ENCODE results near the gene KLF1.
A peak's percentile ranks its signal among the peaks of the same experiment; 100 is the strongest.

Gene KLF1

DNA sequence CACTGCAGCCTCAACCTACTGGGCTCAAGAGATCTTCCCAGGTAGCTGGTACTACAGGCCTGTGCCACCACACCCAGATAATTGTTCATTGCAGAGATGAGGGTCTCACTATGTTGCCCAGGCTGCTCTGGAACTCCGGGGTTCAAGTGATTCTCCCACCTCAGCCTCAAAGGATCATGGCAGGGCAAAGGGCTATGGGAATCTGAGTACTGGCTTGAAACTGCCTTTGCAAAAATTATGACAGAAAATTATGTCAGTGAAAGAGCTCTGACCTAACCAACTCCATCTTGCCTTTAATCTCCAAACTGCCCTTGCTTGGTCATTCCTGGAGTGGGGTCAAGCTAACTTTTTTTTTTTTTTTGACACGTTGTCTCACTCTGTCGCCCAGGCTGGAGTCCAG lies 4.4 kb downstream of the KLF1 start:
- Histone ChIP-seq H3K9me2 (replicated peaks; ENCODE audit: low read depth, low read length) (no peaks in the 10 kb centered on the region), H3K36me3 (ENCODE audit: insufficient read depth, low read length) (no peaks in the 10 kb centered on the region), H3K4me2 (ENCODE audit: low read depth, low read length, poor library complexity, severe bottlenecking) (no peak overlapping the region), H3K79me2 (ENCODE audit: insufficient read depth, low read length) (peaks cover 13% of the 10 kb centered on the region; the same call in 1 of the 2 replicates), H2AFZ (ENCODE audit: low read length) (no peak overlapping the region), H3K4me3 (ENCODE audit: low read length, poor library complexity, severe bottlenecking) (no peak overlapping the region), H3K9ac (ENCODE audit: low read depth, low read length, poor library complexity, severe bottlenecking) (no peak overlapping the region), H3K27me3 (ENCODE audit: insufficient read depth, low read length, poor library complexity, severe bottlenecking) (no peaks in the 10 kb centered on the region), H3K4me1 (ENCODE audit: insufficient read depth, low read length, poor library complexity, severe bottlenecking) (peaks cover 12% of the 10 kb centered on the region), H3F3A (ENCODE audit: low read depth) (no peaks in the 10 kb centered on the region), H3K9me3 (ENCODE audit: insufficient read depth, low read depth, low read length) (peaks cover 5% of the 10 kb centered on the region; the same call in 1 of the 2 replicates), H4K20me1 (ENCODE audit: insufficient read depth, low read length, poor library complexity, severe bottlenecking) (no peaks in the 10 kb centered on the region)
- TF ChIP-seq, protein P1, sequence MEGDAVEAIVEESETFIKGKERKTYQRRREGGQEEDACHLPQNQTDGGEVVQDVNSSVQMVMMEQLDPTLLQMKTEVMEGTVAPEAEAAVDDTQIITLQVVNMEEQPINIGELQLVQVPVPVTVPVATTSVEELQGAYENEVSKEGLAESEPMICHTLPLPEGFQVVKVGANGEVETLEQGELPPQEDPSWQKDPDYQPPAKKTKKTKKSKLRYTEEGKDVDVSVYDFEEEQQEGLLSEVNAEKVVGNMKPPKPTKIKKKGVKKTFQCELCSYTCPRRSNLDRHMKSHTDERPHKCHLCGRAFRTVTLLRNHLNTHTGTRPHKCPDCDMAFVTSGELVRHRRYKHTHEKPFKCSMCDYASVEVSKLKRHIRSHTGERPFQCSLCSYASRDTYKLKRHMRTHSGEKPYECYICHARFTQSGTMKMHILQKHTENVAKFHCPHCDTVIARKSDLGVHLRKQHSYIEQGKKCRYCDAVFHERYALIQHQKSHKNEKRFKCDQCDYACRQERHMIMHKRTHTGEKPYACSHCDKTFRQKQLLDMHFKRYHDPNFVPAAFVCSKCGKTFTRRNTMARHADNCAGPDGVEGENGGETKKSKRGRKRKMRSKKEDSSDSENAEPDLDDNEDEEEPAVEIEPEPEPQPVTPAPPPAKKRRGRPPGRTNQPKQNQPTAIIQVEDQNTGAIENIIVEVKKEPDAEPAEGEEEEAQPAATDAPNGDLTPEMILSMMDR (conservative IDR thresholded peaks at IDR 0.05; ENCODE audit: low read length), result no peak
- no peak for TF ChIP-seq EZH2phosphoT487 (IDR thresholded peaks at IDR 0.05; ENCODE audit: borderline replicate concordance)

DNA sequence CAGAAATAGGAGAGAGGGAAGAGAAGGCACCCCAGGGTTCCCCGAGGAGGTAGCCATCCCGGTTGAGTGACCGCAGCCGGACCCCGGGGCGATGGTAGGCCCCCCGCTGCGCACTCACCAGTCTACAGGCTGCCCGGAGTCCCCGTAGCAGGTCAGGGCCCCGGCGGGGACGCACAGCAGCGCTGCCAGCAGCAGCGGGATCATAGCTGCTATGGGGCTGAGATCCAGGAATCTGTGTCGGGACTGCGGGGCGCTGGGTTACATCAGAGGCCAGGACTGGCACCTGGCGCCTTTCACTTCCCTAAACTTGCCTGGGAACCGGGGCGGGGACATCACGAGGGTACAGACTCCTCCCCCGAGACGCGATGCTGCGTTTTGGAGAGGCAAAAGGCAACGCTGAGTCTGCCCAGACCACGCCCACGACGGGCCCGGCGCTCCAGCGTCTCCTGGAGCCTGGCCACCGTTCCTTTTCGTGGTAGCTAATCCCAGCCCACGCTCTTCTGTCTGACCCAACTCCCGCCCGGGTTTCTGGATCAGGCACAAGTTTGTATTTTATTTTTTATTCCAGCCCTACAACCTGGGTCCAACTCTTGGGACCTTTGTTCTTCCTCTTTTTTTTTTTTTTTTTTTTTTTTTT lies 5.7 kb downstream of the KLF1 start, which contains the start of gene DNASE2:
Gene DNASE2 (minus strand): TSS at position 278 of the 637 bp plus-strand sequence. CDS start 74 bp downstream, at position 204.
- H3K4me1 ChIP-seq (ENCODE audit: insufficient read depth, low read length, poor library complexity, severe bottlenecking), result peaks cover 12% of the 10 kb centered on the region
- peak within 1 kb of the TSS; percentile 84 for H3K9ac ChIP-seq (ENCODE audit: low read depth, low read length, poor library complexity, severe bottlenecking)
- peaks cover 13% of the 10 kb centered on the region; the same call in 1 of the 2 replicates for H3K79me2 ChIP-seq (ENCODE audit: insufficient read depth, low read length)
- peak within 1 kb of the TSS; percentile 83 for H3K4me2 ChIP-seq (ENCODE audit: low read depth, low read length, poor library complexity, severe bottlenecking)
- H4K20me1 ChIP-seq (ENCODE audit: insufficient read depth, low read length, poor library complexity, severe bottlenecking), result no peaks in the 10 kb centered on the region
- no peaks in the 10 kb centered on the region for H3K36me3 ChIP-seq (ENCODE audit: insufficient read depth, low read length)
- H2AFZ ChIP-seq (ENCODE audit: low read length), result peak within 1 kb of the TSS; percentile 85
- no peak for TF ChIP-seq EZH2phosphoT487 (IDR thresholded peaks at IDR 0.05; ENCODE audit: borderline replicate concordance)
- TF ChIP-seq, protein P1 (conservative IDR thresholded peaks at IDR 0.05; ENCODE audit: low read length), result no peak
- H3K27me3 ChIP-seq (ENCODE audit: insufficient read depth, low read length, poor library complexity, severe bottlenecking), result no peaks in the 10 kb centered on the region
- H3K9me3 ChIP-seq (ENCODE audit: insufficient read depth, low read depth, low read length), result peaks cover 5% of the 10 kb centered on the region; the same call in 1 of the 2 replicates
- no peaks in the 10 kb centered on the region for H3F3A ChIP-seq (ENCODE audit: low read depth)
- H3K4me3 ChIP-seq (ENCODE audit: low read length, poor library complexity, severe bottlenecking), result peak within 1 kb of the TSS; percentile 94
- H3K9me2 ChIP-seq (replicated peaks; ENCODE audit: low read depth, low read length), result no peaks in the 10 kb centered on the region

DNA sequence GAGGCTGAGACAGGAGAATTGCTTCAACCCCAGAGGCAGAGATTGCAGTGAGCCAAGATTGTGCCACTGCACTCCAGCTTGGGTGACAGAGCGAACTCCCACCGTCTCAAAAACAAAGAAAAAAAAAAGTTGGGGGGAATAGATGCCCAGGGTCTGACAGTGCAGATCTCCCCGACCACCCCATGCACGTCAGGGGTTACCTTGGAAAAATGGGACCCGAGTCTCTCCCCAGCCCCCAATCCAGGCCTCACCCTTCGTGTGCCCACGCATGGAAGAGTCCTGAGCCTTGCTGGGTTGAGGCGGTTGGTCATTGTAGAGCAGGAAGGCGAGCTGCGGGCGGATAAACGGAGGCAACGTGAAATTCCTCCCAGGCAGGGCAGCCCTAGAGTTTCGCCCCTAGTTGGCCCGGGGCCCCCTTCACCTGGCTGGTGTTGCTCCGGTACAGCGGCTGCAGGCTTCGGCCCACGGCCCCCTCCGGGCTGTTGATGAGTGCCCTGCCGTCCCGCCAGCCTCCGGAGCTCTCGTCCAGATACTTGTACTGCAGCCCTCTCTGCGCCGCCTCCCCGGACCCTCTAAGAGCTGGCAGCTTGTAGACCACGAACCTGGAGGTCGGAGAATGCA lies 6.3 kb downstream of the KLF1 start:
- H3K4me2 ChIP-seq (ENCODE audit: low read depth, low read length, poor library complexity, severe bottlenecking), result peak overlapping the region; percentile 83
- TF ChIP-seq, protein P1 (conservative IDR thresholded peaks at IDR 0.05; ENCODE audit: low read length), result no peak
- TF ChIP-seq EZH2phosphoT487 (IDR thresholded peaks at IDR 0.05; ENCODE audit: borderline replicate concordance), result no peak
- H3K4me1 ChIP-seq (ENCODE audit: insufficient read depth, low read length, poor library complexity, severe bottlenecking), result peaks cover 12% of the 10 kb centered on the region
- peak overlapping the region; percentile 85 for H2AFZ ChIP-seq (ENCODE audit: low read length)
- H3K9me3 ChIP-seq (ENCODE audit: insufficient read depth, low read depth, low read length), result peaks cover 5% of the 10 kb centered on the region; the same call in 1 of the 2 replicates
- H3K9ac ChIP-seq (ENCODE audit: low read depth, low read length, poor library complexity, severe bottlenecking), result peak overlapping the region; percentile 84
- H4K20me1 ChIP-seq (ENCODE audit: insufficient read depth, low read length, poor library complexity, severe bottlenecking), result no peaks in the 10 kb centered on the region
- H3K9me2 ChIP-seq (replicated peaks; ENCODE audit: low read depth, low read length), result no peaks in the 10 kb centered on the region
- no peaks in the 10 kb centered on the region for H3K27me3 ChIP-seq (ENCODE audit: insufficient read depth, low read length, poor library complexity, severe bottlenecking)
- H3K79me2 ChIP-seq (ENCODE audit: insufficient read depth, low read length), result peaks cover 13% of the 10 kb centered on the region; the same call in 1 of the 2 replicates
- H3F3A ChIP-seq (ENCODE audit: low read depth), result no peaks in the 10 kb centered on the region
- no peaks in the 10 kb centered on the region for H3K36me3 ChIP-seq (ENCODE audit: insufficient read depth, low read length)
- peak overlapping the region; percentile 94 for H3K4me3 ChIP-seq (ENCODE audit: low read length, poor library complexity, severe bottlenecking)

All from Loucy (cell line).